ENCODE data around the gene PDGFD. TPM values are rescaled to one million over a fixed set of nuclear protein-coding genes. Genes with fewer than 3 reads are reported as not detected.

Gene PDGFD
- total RNA-seq, 4 donors from 2014 or later: 4.4 to 7.2 (median 5.2) TPM

DNA sequence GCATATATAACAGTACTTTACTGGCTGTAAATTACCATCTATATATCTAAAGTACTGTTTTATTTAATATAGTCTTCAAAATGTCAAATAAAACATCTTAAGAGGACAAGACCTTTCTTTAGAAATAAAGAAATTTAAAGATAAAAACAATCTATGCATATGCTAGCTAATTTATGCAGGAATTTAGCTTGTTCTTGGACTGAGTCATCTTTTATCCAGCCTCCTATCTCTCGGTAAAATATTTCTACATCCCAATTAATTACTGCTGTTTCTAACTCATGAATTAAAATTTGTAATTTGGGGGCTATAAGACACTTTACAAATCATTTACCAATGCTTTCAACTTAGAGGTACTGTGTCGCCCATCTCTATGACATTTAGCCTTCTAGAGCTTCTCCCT, 200.3 kb downstream of the PDGFD start:
- no peaks in the 10 kb centered on the region for H3K36me3 ChIP-seq
- no peak overlapping the region for H3K27ac ChIP-seq
- no peak overlapping the region for H3K4me3 ChIP-seq
- TF ChIP-seq EP300 (IDR thresholded peaks at IDR 0.05): no peak
- no peak for TF ChIP-seq POLR2A (IDR thresholded peaks at IDR 0.05)
- no peaks in the 10 kb centered on the region for H3K9me3 ChIP-seq
- H3K4me1 ChIP-seq: no peaks in the 10 kb centered on the region
- 71% methylated on average over 2 of the region's 2 CpGs for WGBS
- no peaks in the 10 kb centered on the region for H3K27me3 ChIP-seq
- DNase-seq (ENCODE audit: low spot score in 2 of 2): no peak

DNA sequence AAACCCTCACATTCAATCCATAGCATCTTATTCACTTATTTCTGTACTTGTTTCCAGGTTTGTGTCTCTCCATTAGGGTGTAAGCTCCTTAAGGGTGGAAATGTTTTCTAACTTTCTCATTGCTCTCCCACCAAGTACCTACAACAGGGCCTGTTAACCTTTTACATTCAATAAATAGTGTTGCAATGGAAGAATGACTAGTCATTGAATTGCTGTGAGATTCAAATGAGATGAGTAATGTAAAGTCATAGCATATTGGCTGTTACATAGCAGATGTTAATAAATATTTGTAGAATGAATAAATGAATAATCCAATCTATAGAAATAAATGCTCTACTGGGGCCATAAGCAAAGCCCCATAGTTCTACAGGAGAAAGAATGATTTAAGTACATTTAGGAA, 202.9 kb downstream of the PDGFD start:
- H3K9me3 ChIP-seq: no peaks in the 10 kb centered on the region
- TF ChIP-seq EP300 (IDR thresholded peaks at IDR 0.05): no peak
- TF ChIP-seq POLR2A (IDR thresholded peaks at IDR 0.05): no peak
- TF ChIP-seq, protein P1, sequence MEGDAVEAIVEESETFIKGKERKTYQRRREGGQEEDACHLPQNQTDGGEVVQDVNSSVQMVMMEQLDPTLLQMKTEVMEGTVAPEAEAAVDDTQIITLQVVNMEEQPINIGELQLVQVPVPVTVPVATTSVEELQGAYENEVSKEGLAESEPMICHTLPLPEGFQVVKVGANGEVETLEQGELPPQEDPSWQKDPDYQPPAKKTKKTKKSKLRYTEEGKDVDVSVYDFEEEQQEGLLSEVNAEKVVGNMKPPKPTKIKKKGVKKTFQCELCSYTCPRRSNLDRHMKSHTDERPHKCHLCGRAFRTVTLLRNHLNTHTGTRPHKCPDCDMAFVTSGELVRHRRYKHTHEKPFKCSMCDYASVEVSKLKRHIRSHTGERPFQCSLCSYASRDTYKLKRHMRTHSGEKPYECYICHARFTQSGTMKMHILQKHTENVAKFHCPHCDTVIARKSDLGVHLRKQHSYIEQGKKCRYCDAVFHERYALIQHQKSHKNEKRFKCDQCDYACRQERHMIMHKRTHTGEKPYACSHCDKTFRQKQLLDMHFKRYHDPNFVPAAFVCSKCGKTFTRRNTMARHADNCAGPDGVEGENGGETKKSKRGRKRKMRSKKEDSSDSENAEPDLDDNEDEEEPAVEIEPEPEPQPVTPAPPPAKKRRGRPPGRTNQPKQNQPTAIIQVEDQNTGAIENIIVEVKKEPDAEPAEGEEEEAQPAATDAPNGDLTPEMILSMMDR (IDR thresholded peaks at IDR 0.05): no peak
- no peak for TF ChIP-seq POLR2AphosphoS5 (IDR thresholded peaks at IDR 0.05)
- H3K36me3 ChIP-seq: no peaks in the 10 kb centered on the region
- no peaks in the 10 kb centered on the region for H3K4me1 ChIP-seq
- DNase-seq (ENCODE audit: low spot score in 2 of 2): no peak
- H3K27me3 ChIP-seq: no peaks in the 10 kb centered on the region
- H3K4me3 ChIP-seq: no peak overlapping the region
- no peak overlapping the region for H3K27ac ChIP-seq

DNA sequence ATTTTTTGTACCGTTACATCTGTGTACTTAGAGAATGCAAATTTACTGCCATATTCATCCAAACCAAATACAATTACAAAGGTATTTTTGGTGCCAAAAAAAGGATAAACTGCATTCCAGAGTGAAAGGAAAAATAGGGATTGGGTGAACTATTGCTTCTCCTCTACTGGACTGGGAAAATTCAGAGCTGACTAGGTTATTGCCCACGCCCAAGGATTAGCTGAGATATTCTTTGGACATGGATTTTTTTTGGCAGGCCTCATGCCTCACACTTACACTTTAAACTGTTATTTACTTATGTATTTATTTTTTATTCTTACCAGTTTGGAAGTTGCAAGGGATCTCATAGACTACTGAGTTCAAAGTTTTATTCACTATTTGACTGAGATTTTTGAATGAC, 203.8 kb downstream of the PDGFD start:
- Histone ChIP-seq H3K36me3 (no peaks in the 10 kb centered on the region), H3K4me1 (no peaks in the 10 kb centered on the region), H3K27me3 (no peaks in the 10 kb centered on the region), H3K9me3 (no peaks in the 10 kb centered on the region), H3K4me3 (no peak overlapping the region), H3K27ac (no peak overlapping the region)
- TF ChIP-seq POLR2A (IDR thresholded peaks at IDR 0.05): no peak
- TF ChIP-seq POLR2AphosphoS5 (IDR thresholded peaks at IDR 0.05): no peak
- no peak for TF ChIP-seq EP300 (IDR thresholded peaks at IDR 0.05)
- TF ChIP-seq, protein P1 (IDR thresholded peaks at IDR 0.05): no peak
- 76% methylated on average over 2 of the region's 2 CpGs for WGBS
- DNase-seq (ENCODE audit: low spot score in 2 of 2): no peak

DNA sequence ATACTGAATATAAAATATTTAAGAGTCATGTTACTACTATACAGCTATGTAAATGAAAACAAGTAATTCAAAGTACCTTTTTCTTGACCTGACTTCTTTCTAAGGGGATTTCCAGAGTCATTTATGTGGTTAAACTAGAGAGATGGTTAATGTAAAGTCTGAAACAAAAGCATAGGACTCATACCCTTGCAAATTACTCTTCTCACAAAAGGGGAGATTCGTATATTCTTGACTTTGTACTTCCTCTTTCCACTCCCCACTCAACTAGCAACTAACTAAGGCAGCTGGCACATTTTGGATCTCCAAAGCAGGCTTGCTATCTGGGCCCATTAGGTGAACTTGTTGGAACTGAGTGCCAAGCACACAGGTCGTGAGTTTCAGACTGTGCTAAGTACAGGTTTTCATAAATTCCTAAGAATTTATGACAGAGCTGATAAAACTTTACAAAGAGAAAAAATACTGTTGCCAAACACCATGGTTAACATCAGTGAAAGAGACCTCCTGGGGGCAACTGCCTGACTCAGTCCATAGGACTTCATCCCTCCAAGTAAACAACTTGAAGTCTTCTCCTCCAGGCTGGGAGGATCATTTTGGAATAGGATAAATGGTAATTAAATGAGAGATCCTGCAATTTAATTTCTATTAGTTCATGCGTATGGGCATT, 204.5 kb downstream of the PDGFD start:
- no peaks in the 10 kb centered on the region for H3K4me1 ChIP-seq
- TF ChIP-seq, protein P1 (IDR thresholded peaks at IDR 0.05): no peak
- no peak for TF ChIP-seq EP300 (IDR thresholded peaks at IDR 0.05)
- no peak for TF ChIP-seq POLR2A (IDR thresholded peaks at IDR 0.05)
- no peak for TF ChIP-seq POLR2AphosphoS5 (IDR thresholded peaks at IDR 0.05)
- H3K36me3 ChIP-seq: no peaks in the 10 kb centered on the region
- H3K27ac ChIP-seq: no peak overlapping the region
- no peaks in the 10 kb centered on the region for H3K27me3 ChIP-seq
- WGBS: 51% methylated on average over 3 of the region's 3 CpGs
- no peak overlapping the region for H3K4me3 ChIP-seq
- H3K9me3 ChIP-seq: no peaks in the 10 kb centered on the region
- DNase-seq (ENCODE audit: low spot score in 2 of 2): no peak

DNA sequence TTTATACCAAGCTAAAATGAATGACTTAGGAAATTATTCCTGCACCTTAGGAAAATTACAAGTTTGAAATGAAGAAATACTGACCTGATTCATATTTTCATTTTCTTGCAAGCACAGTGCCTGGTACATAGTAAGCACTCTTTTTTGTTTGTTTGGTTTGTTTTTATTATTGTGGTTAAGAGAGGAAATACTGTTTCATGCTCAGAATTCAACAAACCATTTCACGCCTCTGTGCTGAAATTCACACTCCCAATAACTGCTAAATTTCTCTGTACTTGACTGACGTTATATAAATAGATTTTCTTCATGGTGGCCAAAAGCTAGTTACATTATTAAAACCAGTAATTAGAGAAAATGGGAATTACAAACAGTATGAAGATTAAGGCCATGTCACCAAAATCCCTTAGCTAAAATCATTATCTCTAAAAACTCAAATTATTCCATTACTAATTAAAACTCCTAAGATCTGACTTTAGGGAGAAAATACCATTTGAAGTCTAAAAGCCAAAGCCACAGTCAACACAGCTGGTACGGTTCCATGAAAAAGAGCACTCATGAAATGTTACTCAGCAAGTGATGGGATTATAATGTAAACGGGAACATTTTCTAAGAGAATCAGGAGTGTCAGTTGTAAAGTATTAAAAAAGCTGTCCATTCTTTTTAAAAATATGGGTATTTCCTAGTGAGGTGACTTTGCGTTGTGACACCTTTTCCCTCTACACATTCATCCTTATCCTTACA, 205.3 kb downstream of the PDGFD start:
- no peak for DNase-seq (ENCODE audit: low spot score in 2 of 2)
- WGBS: 77% methylated on average over 5 of the region's 5 CpGs
- TF ChIP-seq POLR2A (IDR thresholded peaks at IDR 0.05) (no peak), EP300 (IDR thresholded peaks at IDR 0.05) (no peak), POLR2AphosphoS5 (IDR thresholded peaks at IDR 0.05) (no peak)
- TF ChIP-seq, protein P1 (IDR thresholded peaks at IDR 0.05): no peak

More for the DNA sequence above, 205.3 kb downstream of the PDGFD start:
- Histone ChIP-seq H3K4me1 (no peaks in the 10 kb centered on the region), H3K9me3 (no peaks in the 10 kb centered on the region), H3K36me3 (no peaks in the 10 kb centered on the region), H3K4me3 (no peak overlapping the region), H3K27ac (no peak overlapping the region), H3K27me3 (no peaks in the 10 kb centered on the region)
